Vagina (tissue), 2 donors: ENCODE results near the gene DEF6. TPM values are rescaled to one million over a fixed set of nuclear protein-coding genes. Genes with fewer than 3 reads are reported as not detected.

Experiments
- DNase-seq, 2 donors: peaks; one replicate each; pipeline ENCODE4 v3.0.0-alpha.2; 2017; ENCODE audit errors: extremely low spot score in 2 of 2
- H3K27ac ChIP-seq: fragments of 200-600 bp; sonication (generic); one replicate; pipeline ENCODE4 v1.5.1; 2019
- H3K27me3 ChIP-seq: fragments of 200-600 bp; sonication (generic); one replicate; pipeline ENCODE4 v1.5.1; 2019
- H3K36me3 ChIP-seq, 2 donors: fragments of 200-600 bp; sonication (generic); one replicate each; pipeline ENCODE4 v1.5.1; 2017 to 2019
- H3K4me1 ChIP-seq: fragments of 200-600 bp; sonication (generic); one replicate; pipeline ENCODE4 v1.5.1; 2019
- H3K4me3 ChIP-seq, 2 donors: fragments of 200-600 bp; sonication (generic); 1 replicate in 1 of 2; 2 replicates in 1 of 2; pipeline ENCODE4 v1.5.1; 2016 to 2019
- H3K9me3 ChIP-seq: fragments of 200-600 bp; sonication (generic); one replicate; pipeline ENCODE4 v1.5.1; 2019
- POLR2A ChIP-seq, 2 donors: fragments of 450-650 bp; IDR thresholded peaks; one replicate each; pipeline ENCODE4 v1.6.1; 2017; ENCODE audit warnings: antibody characterized with exemption in 2 of 2, mild to moderate bottlenecking in 2 of 2, moderate library complexity in 2 of 2
- POLR2AphosphoS5 ChIP-seq, 2 donors: sonication (generic); formaldehyde crosslinking; IDR thresholded peaks; one replicate each; pipeline ENCODE4 v1.9.0; 2017; ENCODE audit warnings: antibody characterized with exemption in 2 of 2, mild to moderate bottlenecking in 2 of 2, low read depth in 1 of 2; ENCODE audit not compliant: insufficient read depth in 1 of 2
- intact Hi-C: fragments of 100-400 bp; cut with DNase I; formaldehyde crosslinking; loops from one replicate; pipeline ENCODE4 v1.15.1; 2023
- total RNA-seq: library from RNA; depleted of rRNA; stranded (reverse); fragments of >200 nt; gene quantifications from one replicate; pipeline ENCODE4 v1.2.3, GENCODE V29; 2016
- TF ChIP-seq, protein P1 (sequence below), 3 experiments: fragments of 450-650 bp in 2 of 3; fragments of 200-600 bp in 1 of 3; sonication (generic) in 1 of 3; IDR thresholded peaks; one replicate each; pipeline ENCODE4 v1.5.1; 2017 to 2019; ENCODE audit warnings: antibody characterized with exemption in 3 of 3, mild to moderate bottlenecking in 2 of 3, moderate library complexity in 2 of 3

DEF6 gene
- total RNA-seq, 1 donor from 2014 or later: 23.1 TPM

DNA sequence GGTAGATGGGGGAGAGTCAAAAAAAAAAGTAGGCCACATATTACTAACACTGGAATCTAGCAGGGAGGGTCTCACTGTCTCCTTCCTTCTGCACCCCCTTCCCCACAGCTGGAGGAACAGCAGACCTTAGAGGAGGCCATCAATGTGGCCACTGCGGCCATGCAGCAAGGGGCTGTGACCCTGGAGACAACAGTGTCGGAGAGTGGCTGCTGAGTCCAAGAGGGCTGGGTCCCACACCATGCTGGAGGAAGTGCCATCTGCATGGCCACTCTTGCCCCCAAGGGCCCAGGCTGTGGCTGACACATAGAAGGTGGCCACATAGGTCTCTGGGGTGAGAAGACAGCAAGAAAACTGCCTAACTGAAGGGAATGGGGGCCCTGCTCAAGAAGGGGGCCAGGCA lies 2.6 kb upstream of the DEF6 start:
- H3K27me3 ChIP-seq: no peaks in the 10 kb centered on the region
- H3K4me3 ChIP-seq: no peak overlapping the region
- TF ChIP-seq, protein P1, sequence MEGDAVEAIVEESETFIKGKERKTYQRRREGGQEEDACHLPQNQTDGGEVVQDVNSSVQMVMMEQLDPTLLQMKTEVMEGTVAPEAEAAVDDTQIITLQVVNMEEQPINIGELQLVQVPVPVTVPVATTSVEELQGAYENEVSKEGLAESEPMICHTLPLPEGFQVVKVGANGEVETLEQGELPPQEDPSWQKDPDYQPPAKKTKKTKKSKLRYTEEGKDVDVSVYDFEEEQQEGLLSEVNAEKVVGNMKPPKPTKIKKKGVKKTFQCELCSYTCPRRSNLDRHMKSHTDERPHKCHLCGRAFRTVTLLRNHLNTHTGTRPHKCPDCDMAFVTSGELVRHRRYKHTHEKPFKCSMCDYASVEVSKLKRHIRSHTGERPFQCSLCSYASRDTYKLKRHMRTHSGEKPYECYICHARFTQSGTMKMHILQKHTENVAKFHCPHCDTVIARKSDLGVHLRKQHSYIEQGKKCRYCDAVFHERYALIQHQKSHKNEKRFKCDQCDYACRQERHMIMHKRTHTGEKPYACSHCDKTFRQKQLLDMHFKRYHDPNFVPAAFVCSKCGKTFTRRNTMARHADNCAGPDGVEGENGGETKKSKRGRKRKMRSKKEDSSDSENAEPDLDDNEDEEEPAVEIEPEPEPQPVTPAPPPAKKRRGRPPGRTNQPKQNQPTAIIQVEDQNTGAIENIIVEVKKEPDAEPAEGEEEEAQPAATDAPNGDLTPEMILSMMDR (IDR thresholded peaks at IDR 0.05): no peak
- TF ChIP-seq POLR2AphosphoS5 (IDR thresholded peaks at IDR 0.05; ENCODE audit: insufficient read depth in 1 of 2, low read depth in 1 of 2): no peak
- TF ChIP-seq POLR2A (IDR thresholded peaks at IDR 0.05): no peak
- peaks cover 32% of the 10 kb centered on the region for H3K4me1 ChIP-seq
- intact Hi-C loops: no loop called here
- no peak overlapping the region for H3K27ac ChIP-seq
- no peaks in the 10 kb centered on the region for H3K9me3 ChIP-seq
- peaks cover 0 to 41% of the 10 kb centered on the region in 2 donors for H3K36me3 ChIP-seq
- no peak for DNase-seq

DNA sequence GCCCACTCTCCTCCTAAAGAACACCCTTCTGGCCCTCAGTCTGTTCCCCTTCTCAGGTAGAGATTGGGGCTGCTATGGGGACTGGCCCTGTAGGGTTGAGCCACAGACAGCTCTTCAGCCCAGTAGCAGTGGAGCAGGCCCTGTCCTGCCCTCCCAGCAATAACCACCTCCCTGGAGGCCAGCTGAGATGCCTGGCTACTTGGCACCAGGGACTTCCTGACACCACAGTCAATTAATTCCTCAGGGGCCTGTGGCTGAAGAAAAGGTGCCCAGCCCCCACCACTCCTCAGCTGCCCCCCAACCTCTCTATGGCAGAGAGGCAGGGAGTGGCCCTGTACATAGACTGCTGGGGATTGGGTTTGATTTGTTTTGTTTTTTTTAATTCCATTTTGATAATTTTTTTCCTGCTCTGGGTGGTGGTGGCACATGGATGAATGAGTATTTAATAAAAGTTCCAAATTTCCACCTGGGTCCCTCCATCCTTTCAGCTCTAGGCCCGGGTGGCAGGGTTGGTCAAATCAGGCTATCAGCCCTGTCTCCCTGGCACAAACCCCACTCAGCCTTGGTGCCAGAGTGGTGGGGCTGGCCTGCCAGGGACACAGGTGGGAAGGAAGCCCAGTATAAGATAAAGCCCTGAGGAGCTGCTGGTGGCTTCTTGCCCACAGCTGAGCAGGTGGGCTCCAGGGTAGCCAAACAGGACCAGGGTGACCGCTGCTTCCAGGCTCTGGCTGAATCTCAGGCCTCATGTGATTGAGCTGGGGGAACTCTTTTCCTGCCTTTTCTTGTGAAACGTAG lies 1.9 kb upstream of the DEF6 start:
- Histone ChIP-seq H3K4me3 (no peak overlapping the region), H3K27me3 (no peaks in the 10 kb centered on the region), H3K4me1 (peaks cover 39% of the 10 kb centered on the region), H3K9me3 (no peaks in the 10 kb centered on the region), H3K27ac (no peak overlapping the region), H3K36me3 (peaks cover 0 to 34% of the 10 kb centered on the region in 2 donors)
- TF ChIP-seq, protein P1 (IDR thresholded peaks at IDR 0.05): no peak
- no peak for TF ChIP-seq POLR2A (IDR thresholded peaks at IDR 0.05)
- TF ChIP-seq POLR2AphosphoS5 (IDR thresholded peaks at IDR 0.05; ENCODE audit: insufficient read depth in 1 of 2, low read depth in 1 of 2): no peak
- DNase-seq: no peak
- intact Hi-C loops: no loop called here

DNA sequence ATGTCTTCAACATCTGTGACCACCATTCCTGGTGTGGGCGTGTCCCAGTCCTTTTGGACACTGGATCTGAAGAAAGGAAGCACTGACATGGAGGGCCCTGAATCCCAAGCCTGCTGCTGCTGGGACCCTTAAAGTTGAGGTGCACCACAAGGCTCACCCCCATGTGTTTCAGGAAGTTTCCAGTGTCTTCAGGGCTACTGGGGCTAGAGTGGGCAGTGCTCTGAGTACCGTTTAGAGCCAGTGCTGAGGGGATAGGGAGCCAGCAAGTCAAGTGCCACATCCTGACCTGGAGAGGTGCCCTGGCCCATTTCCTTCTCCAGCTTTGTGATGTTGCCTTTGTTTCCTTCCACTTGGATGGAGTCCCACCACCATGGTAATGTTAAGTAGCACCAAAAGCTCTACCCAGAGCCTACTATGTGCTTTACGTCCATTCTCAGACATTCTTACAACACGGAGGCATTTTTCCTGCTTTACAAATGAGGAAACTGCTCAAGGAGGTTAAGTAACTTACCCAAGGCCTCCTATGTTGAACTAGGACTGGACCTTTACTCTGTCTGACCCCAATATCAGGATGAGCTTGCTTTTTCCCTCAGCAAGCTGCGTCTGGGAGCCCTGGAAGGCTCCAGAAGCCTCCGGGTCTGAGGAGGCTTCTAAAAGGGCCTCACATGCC lies 552 bp upstream of the DEF6 start:
- Histone ChIP-seq H3K9me3 (no peaks in the 10 kb centered on the region), H3K36me3 (peaks cover 0 to 20% of the 10 kb centered on the region in 2 donors), H3K4me1 (peaks cover 45% of the 10 kb centered on the region), H3K27me3 (no peaks in the 10 kb centered on the region), H3K27ac (peak overlapping the region; percentile 71), H3K4me3 (no peak overlapping the region)
- intact Hi-C loops: no loop called here
- DNase-seq: no peak
- TF ChIP-seq POLR2AphosphoS5 (IDR thresholded peaks at IDR 0.05; ENCODE audit: insufficient read depth in 1 of 2, low read depth in 1 of 2) (no peak), POLR2A (IDR thresholded peaks at IDR 0.05) (no peak)
- TF ChIP-seq, protein P1 (IDR thresholded peaks at IDR 0.05): no peak

DNA sequence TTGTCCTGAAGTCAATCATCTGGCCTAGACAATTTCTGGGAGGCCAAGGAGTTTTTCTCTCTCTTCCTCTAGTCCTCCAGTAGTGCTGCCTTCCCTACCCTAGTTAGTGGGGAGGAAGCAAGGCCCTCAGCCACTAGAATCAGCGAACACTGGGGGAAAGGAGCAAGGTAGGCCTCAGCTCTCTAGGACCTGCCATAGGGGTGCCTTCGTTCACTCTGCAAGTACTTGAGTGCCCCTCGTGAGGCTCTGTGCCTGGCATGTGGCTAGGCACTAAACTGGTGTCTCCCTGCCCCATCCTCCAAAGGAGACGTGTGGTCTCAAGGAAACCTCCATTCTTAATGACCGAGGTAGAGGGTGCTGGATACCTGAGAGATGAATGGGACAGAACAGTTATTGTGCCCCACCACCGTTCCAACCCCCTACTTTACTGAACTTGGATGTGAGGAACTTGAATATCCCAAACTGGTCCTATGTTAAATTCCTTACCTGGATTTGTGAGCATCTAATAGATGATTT lies 1.1 kb downstream of the DEF6 start:
- Histone ChIP-seq H3K27ac (peak overlapping the region; percentile 71), H3K27me3 (no peaks in the 10 kb centered on the region), H3K9me3 (no peaks in the 10 kb centered on the region), H3K4me3 (peak overlapping the region in 1 of 2 donors; percentile 49), H3K36me3 (peaks cover 0 to 13% of the 10 kb centered on the region in 2 donors), H3K4me1 (peaks cover 57% of the 10 kb centered on the region)
- TF ChIP-seq POLR2A (IDR thresholded peaks at IDR 0.05): no peak
- no peak for TF ChIP-seq POLR2AphosphoS5 (IDR thresholded peaks at IDR 0.05; ENCODE audit: insufficient read depth in 1 of 2, low read depth in 1 of 2)
- TF ChIP-seq, protein P1 (IDR thresholded peaks at IDR 0.05): no peak
- intact Hi-C loops: no loop called here
- no peak for DNase-seq
